Fibroblast of lung (primary cell): ENCODE data around the gene BBOF1.

Experiments
- EZH2 ChIP-seq: IDR thresholded peaks from 2 replicates; pipeline ENCODE4 v1.5.1; 2012; ENCODE audit warnings: low read length, control low read depth, mild to moderate bottlenecking; ENCODE audit errors: missing control alignments
- TF ChIP-seq, protein P1 (sequence below), 2 donors: IDR thresholded peaks in 1 of 2; conservative IDR thresholded peaks in 1 of 2; 1 replicate in 1 of 2; 2 replicates in 1 of 2; pipeline ENCODE4 v1.5.1; 2011 to 2012; ENCODE audit warnings: low read length in 2 of 2, control low read depth in 1 of 2, inconsistent platforms in 1 of 2, low read depth in 1 of 2, mild to moderate bottlenecking in 1 of 2

DNA sequence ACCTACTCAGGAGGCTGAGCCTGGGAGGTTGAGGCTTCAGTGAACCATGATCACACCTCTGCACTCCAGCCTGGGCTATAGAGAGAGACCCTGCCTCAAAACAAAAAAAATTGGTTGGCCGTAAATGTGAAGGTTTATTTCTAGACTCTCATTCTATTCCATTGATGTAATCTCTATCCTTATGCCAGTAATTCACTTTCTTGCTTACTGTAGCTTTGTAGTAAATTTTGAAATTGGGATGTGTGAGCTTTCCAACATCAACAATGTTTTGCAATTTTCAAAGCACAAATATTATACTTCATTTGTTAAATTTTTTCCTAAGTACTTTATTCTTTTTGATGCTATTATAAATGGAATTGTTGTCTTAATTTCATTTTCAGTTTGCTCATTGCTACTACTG lies 90.2 kb downstream of the BBOF1 start:
- TF ChIP-seq, protein P1, sequence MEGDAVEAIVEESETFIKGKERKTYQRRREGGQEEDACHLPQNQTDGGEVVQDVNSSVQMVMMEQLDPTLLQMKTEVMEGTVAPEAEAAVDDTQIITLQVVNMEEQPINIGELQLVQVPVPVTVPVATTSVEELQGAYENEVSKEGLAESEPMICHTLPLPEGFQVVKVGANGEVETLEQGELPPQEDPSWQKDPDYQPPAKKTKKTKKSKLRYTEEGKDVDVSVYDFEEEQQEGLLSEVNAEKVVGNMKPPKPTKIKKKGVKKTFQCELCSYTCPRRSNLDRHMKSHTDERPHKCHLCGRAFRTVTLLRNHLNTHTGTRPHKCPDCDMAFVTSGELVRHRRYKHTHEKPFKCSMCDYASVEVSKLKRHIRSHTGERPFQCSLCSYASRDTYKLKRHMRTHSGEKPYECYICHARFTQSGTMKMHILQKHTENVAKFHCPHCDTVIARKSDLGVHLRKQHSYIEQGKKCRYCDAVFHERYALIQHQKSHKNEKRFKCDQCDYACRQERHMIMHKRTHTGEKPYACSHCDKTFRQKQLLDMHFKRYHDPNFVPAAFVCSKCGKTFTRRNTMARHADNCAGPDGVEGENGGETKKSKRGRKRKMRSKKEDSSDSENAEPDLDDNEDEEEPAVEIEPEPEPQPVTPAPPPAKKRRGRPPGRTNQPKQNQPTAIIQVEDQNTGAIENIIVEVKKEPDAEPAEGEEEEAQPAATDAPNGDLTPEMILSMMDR (conservative IDR thresholded peaks at IDR 0.05 in 1 of 2, IDR thresholded peaks at IDR 0.05 in 1 of 2; ENCODE audit: low read depth in 1 of 2, low read length in 2 of 2): no peak
- TF ChIP-seq EZH2: no peak
